Measurements from ENCODE around the gene MAP7.

The MAP7 gene

DNA sequence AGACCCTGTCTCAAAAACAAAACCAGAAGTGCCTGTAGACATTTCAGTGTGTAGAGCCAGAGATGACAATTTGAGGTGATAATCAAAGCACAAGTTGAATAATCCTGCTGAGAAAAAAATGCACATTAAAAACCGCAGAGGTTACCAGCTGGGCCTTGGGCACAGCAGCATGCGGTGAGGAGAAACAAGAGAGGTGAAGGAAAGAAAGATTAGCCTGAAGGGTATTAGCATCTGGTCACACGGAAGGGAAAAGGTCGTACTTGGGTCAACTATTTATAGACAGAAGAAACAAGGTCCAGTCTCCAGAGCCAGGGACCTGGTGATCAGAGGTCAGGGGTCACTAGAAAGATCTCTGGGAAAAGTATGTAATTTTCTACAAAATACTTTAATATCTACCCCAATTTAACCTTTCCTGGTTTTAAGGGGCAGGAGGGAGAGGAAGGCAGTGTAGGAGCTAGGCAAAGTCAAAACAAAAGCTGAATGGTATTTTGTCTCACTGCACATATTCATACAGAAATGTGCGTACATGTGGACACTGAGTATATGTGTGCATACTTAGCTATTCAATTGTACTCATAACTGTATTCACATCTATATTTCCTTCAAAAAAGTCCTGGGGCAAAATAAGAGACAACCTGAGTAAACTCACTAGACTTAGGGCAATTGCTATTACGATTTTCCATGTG is 10.1 kb downstream of the MAP7 start:
- no peak for TF ChIP-seq TAF1 (IDR thresholded peaks at IDR 0.05; ENCODE audit: borderline replicate concordance, low read depth, low read length)
- no peak for TF ChIP-seq POLR2A (IDR thresholded peaks at IDR 0.05; ENCODE audit: low read depth, low read length)
- no peak for TF ChIP-seq POLR2AphosphoS5 (IDR thresholded peaks at IDR 0.05; ENCODE audit: low read depth, low read length)
- peak; percentile 40 for FAIRE-seq
- DNase-seq (ENCODE audit: insufficient read length): no peak

GRCh38 chr6:136538836-136539235 is 11.4 kb downstream of the MAP7 start:
- TF ChIP-seq POLR2AphosphoS5 (IDR thresholded peaks at IDR 0.05; ENCODE audit: low read depth, low read length): no peak
- TF ChIP-seq TAF1 (IDR thresholded peaks at IDR 0.05; ENCODE audit: borderline replicate concordance, low read depth, low read length): no peak
- no peak for TF ChIP-seq POLR2A (IDR thresholded peaks at IDR 0.05; ENCODE audit: low read depth, low read length)

DNA sequence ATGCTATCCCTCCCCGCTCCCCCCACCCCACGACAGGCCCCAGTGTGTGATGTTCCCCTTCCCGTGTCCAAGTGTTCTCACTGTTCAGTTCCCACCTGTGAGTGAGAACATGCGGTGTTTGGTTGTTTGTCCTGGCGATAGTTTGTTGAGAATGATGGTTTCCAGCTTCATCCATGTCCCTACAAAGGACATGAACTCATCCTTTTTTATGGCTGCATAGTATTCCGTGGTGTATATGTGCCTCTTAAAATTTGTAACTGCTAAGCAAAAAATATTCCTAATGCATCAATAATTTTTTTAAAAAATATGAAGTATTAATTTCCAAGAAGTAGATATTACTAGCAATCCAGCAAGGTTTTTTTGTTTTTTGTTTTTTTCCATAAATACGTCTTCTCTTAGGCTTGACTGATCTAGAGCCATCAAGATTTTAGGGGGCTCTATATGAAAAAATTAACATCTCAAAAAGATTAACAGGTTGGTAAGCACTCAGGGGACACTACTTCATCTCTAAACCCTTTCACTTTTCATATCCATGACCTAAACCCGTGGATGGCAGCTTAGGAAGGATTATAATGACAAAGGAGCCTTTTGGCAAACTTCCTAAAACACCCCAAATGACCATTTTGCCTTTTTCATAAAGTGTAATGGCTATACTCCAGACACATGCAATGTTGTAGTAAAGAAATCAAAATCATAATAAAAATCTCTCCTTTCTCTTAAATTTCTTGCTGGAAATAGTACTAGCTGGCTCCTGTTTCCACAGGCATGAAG is 14.2 kb downstream of the MAP7 start:
- FAIRE-seq: no peak
- no peak for DNase-seq (ENCODE audit: insufficient read length)
- TF ChIP-seq POLR2AphosphoS5 (IDR thresholded peaks at IDR 0.05; ENCODE audit: low read depth, low read length): no peak
- TF ChIP-seq TAF1 (IDR thresholded peaks at IDR 0.05; ENCODE audit: borderline replicate concordance, low read depth, low read length): no peak
- TF ChIP-seq POLR2A (IDR thresholded peaks at IDR 0.05; ENCODE audit: low read depth, low read length): no peak

More at GRCh38 chr6:136538836-136539235, 11.4 kb downstream of the MAP7 start:
- FAIRE-seq (no peak), DNase-seq (ENCODE audit: insufficient read length) (no peak)

- TF ChIP-seq TAF1 (IDR thresholded peaks at IDR 0.05; ENCODE audit: borderline replicate concordance, low read depth, low read length) (no peak), POLR2AphosphoS5 (IDR thresholded peaks at IDR 0.05; ENCODE audit: low read depth, low read length) (no peak), POLR2A (IDR thresholded peaks at IDR 0.05; ENCODE audit: low read depth, low read length) (no peak)
- DNase-seq (ENCODE audit: insufficient read length) (no peak), FAIRE-seq (no peak)
These were observed 15.0 kb downstream of the MAP7 start for GRCh38 chr6:136535017-136535765.

DNA sequence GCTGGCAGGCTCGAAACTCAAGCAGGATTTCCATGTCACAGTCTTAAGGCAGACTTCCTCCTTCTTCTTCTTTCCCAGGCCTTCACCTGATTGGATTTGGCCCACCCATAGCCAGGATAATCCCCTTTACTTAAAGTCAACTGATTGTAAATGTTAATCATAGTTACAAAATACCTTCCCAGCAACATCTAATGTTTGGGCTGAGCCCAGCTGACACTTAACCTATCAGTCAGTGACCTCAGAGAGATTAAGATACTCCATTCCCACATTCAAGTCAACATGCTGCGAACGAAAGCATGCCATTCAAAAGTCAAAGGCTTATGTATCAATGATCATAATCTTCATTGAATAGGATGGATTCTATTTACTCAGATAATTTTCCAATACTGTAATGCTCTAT is 16.0 kb downstream of the MAP7 start:
- DNase-seq (ENCODE audit: insufficient read length): no peak
- FAIRE-seq: no peak
- TF ChIP-seq TAF1 (IDR thresholded peaks at IDR 0.05; ENCODE audit: borderline replicate concordance, low read depth, low read length): no peak
- no peak for TF ChIP-seq POLR2AphosphoS5 (IDR thresholded peaks at IDR 0.05; ENCODE audit: low read depth, low read length)
- TF ChIP-seq POLR2A (IDR thresholded peaks at IDR 0.05; ENCODE audit: low read depth, low read length): no peak

GRCh38 chr6:136533487-136533886 is 16.7 kb downstream of the MAP7 start:
- DNase-seq (ENCODE audit: insufficient read length): no peak
- no peak for FAIRE-seq
- TF ChIP-seq TAF1 (IDR thresholded peaks at IDR 0.05; ENCODE audit: borderline replicate concordance, low read depth, low read length): no peak
- no peak for TF ChIP-seq POLR2AphosphoS5 (IDR thresholded peaks at IDR 0.05; ENCODE audit: low read depth, low read length)
- TF ChIP-seq POLR2A (IDR thresholded peaks at IDR 0.05; ENCODE audit: low read depth, low read length): no peak

- FAIRE-seq (no peak), DNase-seq (ENCODE audit: insufficient read length) (no peak)
- TF ChIP-seq POLR2AphosphoS5 (IDR thresholded peaks at IDR 0.05; ENCODE audit: low read depth, low read length) (no peak), POLR2A (IDR thresholded peaks at IDR 0.05; ENCODE audit: low read depth, low read length) (no peak), TAF1 (IDR thresholded peaks at IDR 0.05; ENCODE audit: borderline replicate concordance, low read depth, low read length) (no peak)
These were observed 18.2 kb downstream of the MAP7 start for GRCh38 chr6:136532030-136532429.

DNA sequence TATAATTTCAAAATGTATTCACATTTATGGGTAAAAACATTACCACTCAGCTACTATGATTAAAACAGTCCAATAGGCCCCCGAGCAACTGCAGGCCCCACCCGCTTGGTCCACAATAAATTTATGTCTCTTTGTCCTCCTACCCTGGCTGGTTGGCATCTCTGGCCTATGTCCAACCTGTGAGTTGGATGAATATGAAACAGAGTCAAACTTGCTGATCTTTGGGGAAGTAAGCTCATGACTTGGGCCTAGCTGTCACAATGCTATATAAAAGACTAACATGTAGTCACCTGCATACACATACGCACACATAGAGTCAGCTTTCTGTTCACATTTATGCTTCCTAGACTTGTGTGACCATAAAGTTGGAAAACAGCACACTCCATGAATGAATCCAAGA is 20.5 kb downstream of the MAP7 start:
- no peak for DNase-seq (ENCODE audit: insufficient read length)
- TF ChIP-seq TAF1 (IDR thresholded peaks at IDR 0.05; ENCODE audit: borderline replicate concordance, low read depth, low read length) (no peak), POLR2A (IDR thresholded peaks at IDR 0.05; ENCODE audit: low read depth, low read length) (no peak), POLR2AphosphoS5 (IDR thresholded peaks at IDR 0.05; ENCODE audit: low read depth, low read length) (no peak)
- FAIRE-seq: no peak

DNA sequence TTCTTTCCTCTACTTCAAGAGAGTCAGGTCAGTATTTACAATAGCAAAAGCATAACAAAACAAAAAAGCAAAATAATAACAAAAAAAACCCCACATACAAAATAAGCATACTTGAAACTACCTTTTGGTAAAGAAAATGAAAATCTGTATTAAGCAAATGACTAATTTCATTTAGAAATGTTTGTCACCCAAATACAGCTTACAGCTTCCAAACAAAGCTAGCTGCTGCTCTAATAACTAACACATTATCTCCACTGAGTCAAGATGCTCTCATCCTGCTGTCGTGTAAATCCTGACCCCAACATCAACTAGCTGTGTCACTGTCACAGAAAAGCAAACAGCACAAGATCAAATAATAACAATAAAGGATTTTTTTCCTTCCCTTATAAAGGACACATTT is 21.7 kb downstream of the MAP7 start:
- TF ChIP-seq TAF1 (IDR thresholded peaks at IDR 0.05; ENCODE audit: borderline replicate concordance, low read depth, low read length): no peak
- TF ChIP-seq POLR2A (IDR thresholded peaks at IDR 0.05; ENCODE audit: low read depth, low read length): no peak
- no peak for DNase-seq (ENCODE audit: insufficient read length)
- FAIRE-seq: no peak

GRCh38 chr6:136527831-136528230 is 22.4 kb downstream of the MAP7 start:
- no peak for DNase-seq (ENCODE audit: insufficient read length)
- FAIRE-seq: no peak
- TF ChIP-seq POLR2A (IDR thresholded peaks at IDR 0.05; ENCODE audit: low read depth, low read length) (no peak), POLR2AphosphoS5 (IDR thresholded peaks at IDR 0.05; ENCODE audit: low read depth, low read length) (no peak), TAF1 (IDR thresholded peaks at IDR 0.05; ENCODE audit: borderline replicate concordance, low read depth, low read length) (no peak)

- FAIRE-seq: no peak
These were observed 23.3 kb downstream of the MAP7 start for GRCh38 chr6:136526937-136527336.

More at GRCh38 chr6:136526937-136527336, 23.3 kb downstream of the MAP7 start:
- TF ChIP-seq TAF1 (IDR thresholded peaks at IDR 0.05; ENCODE audit: borderline replicate concordance, low read depth, low read length): no peak
- TF ChIP-seq POLR2AphosphoS5 (IDR thresholded peaks at IDR 0.05; ENCODE audit: low read depth, low read length): no peak
- TF ChIP-seq POLR2A (IDR thresholded peaks at IDR 0.05; ENCODE audit: low read depth, low read length): no peak
- no peak for DNase-seq (ENCODE audit: insufficient read length)

Measured in GM12892 (cell line).